Spleen (tissue), 7 donors: ENCODE data around the gene ICOS.

ENCODE experiments used
- CTCF ChIP-seq, 11 experiments: fragments of 200-600 bp in 7 of 11; fragments of 450-650 bp in 4 of 11; sonication (generic) in 4 of 11; IDR thresholded peaks in 8 of 11; conservative IDR thresholded peaks in 3 of 11; 1 replicate in 7 of 11; 2 replicates in 4 of 11; pipeline versions ENCODE4 v1.4.0 to v1.8.0; 2016 to 2021; ENCODE audit warnings: antibody characterized with exemption in 11 of 11, inconsistent platforms in 4 of 11, mild to moderate bottlenecking in 1 of 11
- POLR2A ChIP-seq, 3 donors: fragments of 450-650 bp; IDR thresholded peaks; one replicate each; pipeline ENCODE4 v1.5.1; 2017; ENCODE audit warnings: antibody characterized with exemption in 3 of 3, mild to moderate bottlenecking in 1 of 3
- donor health status: DM: no; HTN: no; CAD: no; lungs with moderate emphysema.
- donor health status: DM: no; HTN: no; CAD: no.
- donor health status: DM: no; HTN: no; CAD: no.

DNA sequence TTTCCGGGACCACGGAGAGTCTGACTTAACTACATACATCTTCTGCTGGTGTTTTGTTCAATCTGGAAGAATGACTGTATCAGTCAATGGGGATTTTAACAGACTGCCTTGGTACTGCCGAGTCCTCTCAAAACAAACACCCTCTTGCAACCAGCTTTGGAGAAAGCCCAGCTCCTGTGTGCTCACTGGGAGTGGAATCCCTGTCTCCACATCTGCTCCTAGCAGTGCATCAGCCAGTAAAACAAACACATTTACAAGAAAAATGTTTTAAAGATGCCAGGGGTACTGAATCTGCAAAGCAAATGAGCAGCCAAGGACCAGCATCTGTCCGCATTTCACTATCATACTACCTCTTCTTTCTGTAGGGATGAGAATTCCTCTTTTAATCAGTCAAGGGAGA is 23.1 kb downstream of the ICOS start:
- no peak for TF ChIP-seq CTCF (IDR thresholded peaks at IDR 0.05 in 8 of 11, conservative IDR thresholded peaks at IDR 0.05 in 3 of 11)
- no peak for TF ChIP-seq POLR2A (IDR thresholded peaks at IDR 0.05)
